Jurkat, Clone E6-1 (cell line): Measurements from ENCODE around the gene PGAP2.

Source experiments
- DNase-seq: peaks from one replicate; pipeline ENCODE4 v3.0.0-alpha.2; 2011; ENCODE audit warnings: low read depth, low spot score
- H3K4me3 ChIP-seq: 2 replicates; pipeline ENCODE4 v1.5.1; 2011; ENCODE audit warnings: mild to moderate bottlenecking, low read length, control low read depth, moderate library complexity

The PGAP2 gene

GRCh38 chr11:3827434-3828186 lies 19.2 kb downstream of the PGAP2 start:
- no peak for DNase-seq
- H3K4me3 ChIP-seq: no peak overlapping the region

GRCh38 chr11:3830088-3830487 lies 21.7 kb downstream of the PGAP2 start:
- DNase-seq: no peak
- H3K4me3 ChIP-seq: no peak overlapping the region

- H3K4me3 ChIP-seq: no peak overlapping the region
- no peak for DNase-seq
These were observed 22.4 kb downstream of the PGAP2 start for GRCh38 chr11:3830730-3831129.

- no peak overlapping the region for H3K4me3 ChIP-seq
- no peak for DNase-seq
These were observed 23.2 kb downstream of the PGAP2 start for GRCh38 chr11:3831378-3832239.

GRCh38 chr11:3832816-3833215 lies 24.5 kb downstream of the PGAP2 start:
- DNase-seq: no peak
- no peak overlapping the region for H3K4me3 ChIP-seq

- H3K4me3 ChIP-seq: no peak overlapping the region
- DNase-seq: no peak
These were observed 25.1 kb downstream of the PGAP2 start for GRCh38 chr11:3833449-3833848.

- no peak overlapping the region for H3K4me3 ChIP-seq
- no peak for DNase-seq
These were observed 25.9 kb downstream of the PGAP2 start for GRCh38 chr11:3834349-3834663.

GRCh38 chr11:3834664-3835461 lies 26.5 kb downstream of the PGAP2 start:
- DNase-seq: no peak
- H3K4me3 ChIP-seq: no peak overlapping the region; the same call in 1 of the 2 replicates

- DNase-seq: no peak
- no peak overlapping the region for H3K4me3 ChIP-seq
These were observed 27.4 kb downstream of the PGAP2 start for GRCh38 chr11:3835751-3836150.

GRCh38 chr11:3836903-3837302 lies 28.5 kb downstream of the PGAP2 start:
- H3K4me3 ChIP-seq: peak overlapping the region; percentile 99

GRCh38 chr11:3837793-3838192 lies 29.4 kb downstream of the PGAP2 start:
- peak overlapping the region; percentile 99 for H3K4me3 ChIP-seq
- no peak for DNase-seq

More at GRCh38 chr11:3836903-3837302, 28.5 kb downstream of the PGAP2 start:
- peak; percentile 72 for DNase-seq

- peak overlapping the region; percentile 99 for H3K4me3 ChIP-seq
- no peak for DNase-seq
These were observed 30.1 kb downstream of the PGAP2 start for GRCh38 chr11:3838504-3838903.

- peak overlapping the region; percentile 99 for H3K4me3 ChIP-seq
- no peak for DNase-seq
These were observed 31.9 kb downstream of the PGAP2 start for GRCh38 chr11:3840004-3840869.

GRCh38 chr11:3840870-3841425 lies 32.6 kb downstream of the PGAP2 start, which contains the start of gene RHOG:
TSS of gene RHOG (minus strand) at chr11:3840959. CDS start at chr11:3828138, 12,821 bp downstream.
- no peak for DNase-seq

GRCh38 chr11:3841426-3842350 lies 33.3 kb downstream of the PGAP2 start:
- peak; percentile 81 for DNase-seq

More at GRCh38 chr11:3840870-3841425, 32.6 kb downstream of the PGAP2 start, which contains the start of gene RHOG:
- peak within 1 kb of the TSS; percentile 99 for H3K4me3 ChIP-seq

GRCh38 chr11:3843326-3843725 lies 35.0 kb downstream of the PGAP2 start:
- no peak for DNase-seq
- no peak overlapping the region for H3K4me3 ChIP-seq

More at GRCh38 chr11:3841426-3842350, 33.3 kb downstream of the PGAP2 start:
- peak overlapping the region; percentile 99 for H3K4me3 ChIP-seq

- H3K4me3 ChIP-seq: no peak overlapping the region
- no peak for DNase-seq
These were observed 36.9 kb downstream of the PGAP2 start for GRCh38 chr11:3845246-3845645.
